Glutamatergic neuron (in vitro differentiated cells): ENCODE measurements around the gene WFDC13. TPM values are rescaled to one million over a fixed set of nuclear protein-coding genes. Genes with fewer than 3 reads are reported as not detected.
"Not testable (repeated sequence)": the region's sequence is repeated elsewhere in the genome, so short reads cannot be mapped to it uniquely, and the experiment has no call there.

Experiments
- DNase-seq: peaks from one replicate; pipeline ENCODE4 v3.0.0; 2022
- H3K27ac Mint-ChIP-seq: one replicate; pipeline ENCODE4 v1.8.0; 2020; ENCODE audit warnings: mild to moderate bottlenecking, mixed read lengths, inconsistent platforms; ENCODE audit not compliant: unreplicated experiment
- H3K27me3 Mint-ChIP-seq: one replicate; pipeline ENCODE4 v1.8.0; 2020; ENCODE audit warnings: mild to moderate bottlenecking, moderate library complexity, mixed read lengths, inconsistent platforms; ENCODE audit not compliant: unreplicated experiment
- H3K36me3 Mint-ChIP-seq: one replicate; pipeline ENCODE4 v1.8.0; 2020; ENCODE audit warnings: mild to moderate bottlenecking, mixed read lengths, inconsistent platforms; ENCODE audit not compliant: unreplicated experiment
- H3K4me1 Mint-ChIP-seq: one replicate; pipeline ENCODE4 v1.8.0; 2020; ENCODE audit warnings: mild to moderate bottlenecking, low read depth, mixed read lengths, inconsistent platforms; ENCODE audit not compliant: unreplicated experiment
- H3K4me3 Mint-ChIP-seq: one replicate; pipeline ENCODE4 v1.8.0; 2020; ENCODE audit warnings: mild to moderate bottlenecking, mixed read lengths, inconsistent platforms; ENCODE audit not compliant: unreplicated experiment
- H3K9me3 Mint-ChIP-seq: one replicate; pipeline ENCODE4 v1.8.0; 2020; ENCODE audit warnings: mild to moderate bottlenecking, moderate library complexity, mixed read lengths, inconsistent platforms; ENCODE audit not compliant: unreplicated experiment
- total RNA-seq: library from RNA; stranded (reverse); fragmentation: NEBNext Ultra II Directional; extraction: Animal tissue kit (Norgen Biotek cat#: 25700); gene quantifications from one replicate; pipeline ENCODE4 v1.2.1, GENCODE V29; 2021; ENCODE audit not compliant: unreplicated experiment
- TF ChIP-seq, protein P1 (sequence below): fragments of 200-600 bp; sonication (generic); IDR thresholded peaks from one replicate; pipeline ENCODE4 v1.5.0; 2021; ENCODE audit not compliant: partially characterized antibody, unreplicated experiment

WFDC13 gene
- total RNA-seq, 1 donor from 2014 or later: not detected

DNA sequence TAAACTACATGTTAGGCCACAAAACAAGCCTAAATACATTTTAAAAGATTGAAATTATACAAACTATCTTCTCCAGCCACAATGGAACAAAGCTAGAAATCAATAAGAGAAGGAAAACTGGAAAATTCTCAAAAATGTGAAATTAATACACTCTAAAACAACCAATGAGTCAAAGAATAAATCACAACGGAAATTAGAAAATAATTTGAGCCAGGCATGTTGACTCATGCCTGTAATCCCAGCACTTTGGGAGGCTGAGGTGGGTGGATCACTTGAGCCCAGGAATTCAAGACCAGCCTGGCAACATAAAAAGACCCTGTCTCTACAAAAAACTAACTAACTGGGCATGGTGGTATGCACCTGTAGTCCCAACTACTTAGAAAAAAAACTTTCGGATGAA lies 6.3 kb upstream of the WFDC13 start:
- Mint-ChIP-seq H3K9me3 (no peaks in the 10 kb centered on the region), H3K4me3 (no peak overlapping the region), H3K36me3 (no peaks in the 10 kb centered on the region), H3K27me3 (peaks cover 3% of the 10 kb centered on the region), H3K27ac (no peak overlapping the region), H3K4me1 (no peaks in the 10 kb centered on the region)
- TF ChIP-seq, protein P1, sequence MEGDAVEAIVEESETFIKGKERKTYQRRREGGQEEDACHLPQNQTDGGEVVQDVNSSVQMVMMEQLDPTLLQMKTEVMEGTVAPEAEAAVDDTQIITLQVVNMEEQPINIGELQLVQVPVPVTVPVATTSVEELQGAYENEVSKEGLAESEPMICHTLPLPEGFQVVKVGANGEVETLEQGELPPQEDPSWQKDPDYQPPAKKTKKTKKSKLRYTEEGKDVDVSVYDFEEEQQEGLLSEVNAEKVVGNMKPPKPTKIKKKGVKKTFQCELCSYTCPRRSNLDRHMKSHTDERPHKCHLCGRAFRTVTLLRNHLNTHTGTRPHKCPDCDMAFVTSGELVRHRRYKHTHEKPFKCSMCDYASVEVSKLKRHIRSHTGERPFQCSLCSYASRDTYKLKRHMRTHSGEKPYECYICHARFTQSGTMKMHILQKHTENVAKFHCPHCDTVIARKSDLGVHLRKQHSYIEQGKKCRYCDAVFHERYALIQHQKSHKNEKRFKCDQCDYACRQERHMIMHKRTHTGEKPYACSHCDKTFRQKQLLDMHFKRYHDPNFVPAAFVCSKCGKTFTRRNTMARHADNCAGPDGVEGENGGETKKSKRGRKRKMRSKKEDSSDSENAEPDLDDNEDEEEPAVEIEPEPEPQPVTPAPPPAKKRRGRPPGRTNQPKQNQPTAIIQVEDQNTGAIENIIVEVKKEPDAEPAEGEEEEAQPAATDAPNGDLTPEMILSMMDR: no peak
- DNase-seq: no peak

- no peak overlapping the region for H3K27ac Mint-ChIP-seq
- no peaks in the 10 kb centered on the region for H3K36me3 Mint-ChIP-seq
- no peaks in the 10 kb centered on the region for H3K9me3 Mint-ChIP-seq
- H3K4me1 Mint-ChIP-seq: no peaks in the 10 kb centered on the region
- H3K4me3 Mint-ChIP-seq: no peak overlapping the region
- TF ChIP-seq, protein P1: no peak
- no peak for DNase-seq
- H3K27me3 Mint-ChIP-seq: no peaks in the 10 kb centered on the region
These were observed 734 bp upstream of the WFDC13 start for GRCh38 chr20:45701104-45701503.

DNA sequence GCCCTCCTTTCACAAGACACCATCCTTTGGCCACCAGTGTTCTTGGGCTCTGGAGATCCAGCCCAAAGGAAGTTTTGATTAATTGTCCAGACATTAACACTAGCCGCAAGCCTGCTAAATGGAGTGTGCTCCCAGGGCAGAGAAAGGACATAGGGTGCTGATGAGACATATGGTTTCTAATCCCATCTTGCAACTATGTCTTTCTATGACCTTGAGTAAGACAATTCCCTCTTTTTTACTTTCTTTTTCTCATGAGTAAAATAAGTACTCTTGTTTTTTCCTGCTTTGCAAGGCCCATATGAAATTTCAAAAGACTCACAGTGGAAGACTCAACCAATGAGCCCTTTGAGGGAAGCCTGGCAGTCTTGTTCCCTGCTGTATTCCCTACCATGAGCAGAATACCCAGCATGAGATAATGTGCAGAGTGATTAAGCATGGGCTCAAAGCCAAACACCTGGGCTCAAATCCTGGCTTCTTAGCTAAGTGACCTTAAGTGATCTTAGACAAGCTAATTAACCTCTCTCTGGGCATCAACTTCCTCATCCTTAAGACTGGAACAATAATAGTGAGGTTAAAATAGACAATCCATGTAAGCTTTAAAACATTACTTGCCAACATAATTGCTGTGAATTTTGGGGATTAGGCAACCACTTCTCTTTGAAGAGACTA lies 3.3 kb downstream of the WFDC13 start, which contains the start of gene WFDC10B:
Gene WFDC10B (minus strand): TSS at position 51 of the 669 bp plus-strand sequence. CDS start 19,027 bp downstream, outside the sequence.
- no peaks in the 10 kb centered on the region for H3K36me3 Mint-ChIP-seq
- H3K4me1 Mint-ChIP-seq: no peaks in the 10 kb centered on the region
- no peaks in the 10 kb centered on the region for H3K9me3 Mint-ChIP-seq
- DNase-seq: no peak
- TF ChIP-seq, protein P1: no peak
- H3K27me3 Mint-ChIP-seq: peaks cover 2% of the 10 kb centered on the region
- no peak within 1 kb of the TSS for H3K27ac Mint-ChIP-seq
- no peak within 1 kb of the TSS for H3K4me3 Mint-ChIP-seq

- H3K4me3 Mint-ChIP-seq, H3K9me3 Mint-ChIP-seq, H3K36me3 Mint-ChIP-seq, H3K4me1 Mint-ChIP-seq, DNase-seq, H3K27me3 Mint-ChIP-seq, H3K27ac Mint-ChIP-seq: not testable (repeated sequence)
These were observed 14.4 kb downstream of the WFDC13 start for GRCh38 chr20:45716141-45716688.

GRCh38 chr20:45722047-45722446 lies 20.2 kb downstream of the WFDC13 start, which contains the start of gene SPINT4:
Gene SPINT4, plus strand, starts transcription at chr20:45722347. Its CDS starts 21 bp downstream, at chr20:45722368.
- Mint-ChIP-seq H3K4me1 (no peaks in the 10 kb centered on the region), H3K36me3 (no peaks in the 10 kb centered on the region), H3K27ac (no peak within 1 kb of the TSS), H3K4me3 (no peak within 1 kb of the TSS), H3K9me3 (no peaks in the 10 kb centered on the region), H3K27me3 (no peaks in the 10 kb centered on the region)
- TF ChIP-seq, protein P1: no peak
- DNase-seq: no peak
